Panc1 (cell line): ENCODE results near the gene POTEJ.
"Not testable (repeated sequence)": the region's sequence is repeated elsewhere in the genome, so short reads cannot be mapped to it uniquely, and the experiment has no call there.

ENCODE experiments used
- SIN3A ChIP-seq: IDR thresholded peaks from 2 replicates; pipeline ENCODE4 v1.6.1; 2012; ENCODE audit warnings: low read depth, mild to moderate bottlenecking, low read length, moderate library complexity, borderline replicate concordance; ENCODE audit not compliant: insufficient read depth
- TF ChIP-seq, protein P1 (sequence below): fragments of 450-650 bp; IDR thresholded peaks from 2 replicates; pipeline ENCODE4 v1.5.1; 2017; ENCODE audit warnings: mild to moderate bottlenecking
- TF ChIP-seq, protein P2 (sequence below), 2 experiments: IDR thresholded peaks; 2 replicates each; pipeline ENCODE4 v1.6.1; 2011 to 2012; ENCODE audit warnings: low read depth in 2 of 2, control low read depth in 1 of 2, low read length in 1 of 2, mild to moderate bottlenecking in 1 of 2, moderate library complexity in 1 of 2; ENCODE audit not compliant: insufficient read depth in 1 of 2

DNA sequence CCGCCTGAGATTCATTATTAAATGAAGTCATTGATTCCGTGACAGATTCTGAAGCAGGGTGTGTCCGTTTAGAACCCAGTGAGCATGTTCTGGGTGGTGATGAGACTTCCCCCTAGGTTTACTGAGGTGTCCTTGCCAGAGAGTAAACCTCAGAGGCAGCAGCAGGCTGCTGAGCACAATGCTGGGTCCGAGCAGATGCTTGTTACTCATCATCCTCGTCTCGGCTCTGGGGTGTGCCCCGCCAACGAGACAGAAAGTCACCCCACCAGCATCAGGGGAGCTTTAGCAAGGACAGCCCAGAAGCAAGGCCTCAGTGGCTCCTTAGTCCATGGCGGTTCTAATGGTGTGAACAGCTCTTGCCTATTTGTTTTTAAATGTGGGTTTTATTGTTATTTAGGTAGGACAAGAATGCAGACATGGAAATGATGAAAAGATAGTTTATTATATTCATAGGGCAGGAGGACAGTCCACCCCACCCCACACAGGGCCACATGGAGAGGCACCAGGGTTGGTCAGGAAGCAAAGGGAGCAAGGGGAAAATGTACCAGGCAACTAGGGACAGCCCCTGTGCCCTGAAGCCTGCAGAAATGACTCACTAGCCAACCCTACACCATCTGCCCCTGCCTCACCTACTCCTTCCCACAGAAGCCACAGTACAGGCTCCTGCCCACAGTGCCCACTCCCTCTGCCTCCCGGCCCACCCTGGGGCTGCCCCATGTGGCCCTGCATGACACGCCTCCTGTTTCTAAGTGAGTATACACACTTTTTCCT is 22.4 kb upstream of the POTEJ start:
- TF ChIP-seq, protein P1, sequence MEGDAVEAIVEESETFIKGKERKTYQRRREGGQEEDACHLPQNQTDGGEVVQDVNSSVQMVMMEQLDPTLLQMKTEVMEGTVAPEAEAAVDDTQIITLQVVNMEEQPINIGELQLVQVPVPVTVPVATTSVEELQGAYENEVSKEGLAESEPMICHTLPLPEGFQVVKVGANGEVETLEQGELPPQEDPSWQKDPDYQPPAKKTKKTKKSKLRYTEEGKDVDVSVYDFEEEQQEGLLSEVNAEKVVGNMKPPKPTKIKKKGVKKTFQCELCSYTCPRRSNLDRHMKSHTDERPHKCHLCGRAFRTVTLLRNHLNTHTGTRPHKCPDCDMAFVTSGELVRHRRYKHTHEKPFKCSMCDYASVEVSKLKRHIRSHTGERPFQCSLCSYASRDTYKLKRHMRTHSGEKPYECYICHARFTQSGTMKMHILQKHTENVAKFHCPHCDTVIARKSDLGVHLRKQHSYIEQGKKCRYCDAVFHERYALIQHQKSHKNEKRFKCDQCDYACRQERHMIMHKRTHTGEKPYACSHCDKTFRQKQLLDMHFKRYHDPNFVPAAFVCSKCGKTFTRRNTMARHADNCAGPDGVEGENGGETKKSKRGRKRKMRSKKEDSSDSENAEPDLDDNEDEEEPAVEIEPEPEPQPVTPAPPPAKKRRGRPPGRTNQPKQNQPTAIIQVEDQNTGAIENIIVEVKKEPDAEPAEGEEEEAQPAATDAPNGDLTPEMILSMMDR = not testable (repeated sequence)
- TF ChIP-seq SIN3A = not testable (repeated sequence)
- TF ChIP-seq, protein P2, sequence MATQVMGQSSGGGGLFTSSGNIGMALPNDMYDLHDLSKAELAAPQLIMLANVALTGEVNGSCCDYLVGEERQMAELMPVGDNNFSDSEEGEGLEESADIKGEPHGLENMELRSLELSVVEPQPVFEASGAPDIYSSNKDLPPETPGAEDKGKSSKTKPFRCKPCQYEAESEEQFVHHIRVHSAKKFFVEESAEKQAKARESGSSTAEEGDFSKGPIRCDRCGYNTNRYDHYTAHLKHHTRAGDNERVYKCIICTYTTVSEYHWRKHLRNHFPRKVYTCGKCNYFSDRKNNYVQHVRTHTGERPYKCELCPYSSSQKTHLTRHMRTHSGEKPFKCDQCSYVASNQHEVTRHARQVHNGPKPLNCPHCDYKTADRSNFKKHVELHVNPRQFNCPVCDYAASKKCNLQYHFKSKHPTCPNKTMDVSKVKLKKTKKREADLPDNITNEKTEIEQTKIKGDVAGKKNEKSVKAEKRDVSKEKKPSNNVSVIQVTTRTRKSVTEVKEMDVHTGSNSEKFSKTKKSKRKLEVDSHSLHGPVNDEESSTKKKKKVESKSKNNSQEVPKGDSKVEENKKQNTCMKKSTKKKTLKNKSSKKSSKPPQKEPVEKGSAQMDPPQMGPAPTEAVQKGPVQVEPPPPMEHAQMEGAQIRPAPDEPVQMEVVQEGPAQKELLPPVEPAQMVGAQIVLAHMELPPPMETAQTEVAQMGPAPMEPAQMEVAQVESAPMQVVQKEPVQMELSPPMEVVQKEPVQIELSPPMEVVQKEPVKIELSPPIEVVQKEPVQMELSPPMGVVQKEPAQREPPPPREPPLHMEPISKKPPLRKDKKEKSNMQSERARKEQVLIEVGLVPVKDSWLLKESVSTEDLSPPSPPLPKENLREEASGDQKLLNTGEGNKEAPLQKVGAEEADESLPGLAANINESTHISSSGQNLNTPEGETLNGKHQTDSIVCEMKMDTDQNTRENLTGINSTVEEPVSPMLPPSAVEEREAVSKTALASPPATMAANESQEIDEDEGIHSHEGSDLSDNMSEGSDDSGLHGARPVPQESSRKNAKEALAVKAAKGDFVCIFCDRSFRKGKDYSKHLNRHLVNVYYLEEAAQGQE (IDR thresholded peaks at IDR 0.05; ENCODE audit: insufficient read depth in 1 of 2, low read depth in 2 of 2, low read length in 1 of 2) = not testable (repeated sequence)
